Measurements from ENCODE around the gene TTLL7. TPM values are rescaled to one million over a fixed set of nuclear protein-coding genes. Genes with fewer than 3 reads are reported as not detected.
A peak's percentile ranks its signal among the peaks of the same experiment; 100 is the strongest.
"Not testable (repeated sequence)": the region's sequence is repeated elsewhere in the genome, so short reads cannot be mapped to it uniquely, and the experiment has no call there.

TTLL7 gene
- total RNA-seq, 1 donor from 2014 or later = 0.58 TPM

DNA sequence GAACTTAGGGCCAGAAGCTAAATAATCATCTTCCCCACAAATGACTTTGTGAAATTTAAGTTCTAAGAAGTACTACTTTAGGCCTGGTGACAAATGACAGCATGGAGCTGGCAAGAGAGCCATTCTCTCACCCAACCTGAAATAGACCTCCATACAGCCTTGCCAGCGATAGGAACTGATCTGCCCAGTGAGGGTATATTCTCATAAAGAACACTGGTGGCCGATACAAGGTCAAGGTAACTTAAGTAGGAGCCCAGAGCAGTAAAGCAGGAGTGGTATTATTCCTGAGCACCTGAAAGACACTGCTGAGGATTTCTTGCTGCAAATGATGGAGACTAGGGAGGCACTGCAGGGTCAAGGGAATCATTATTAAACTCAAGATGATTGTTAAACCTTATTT, 2.6 kb upstream of the TTLL7 start:
- no peak for DNase-seq
- peaks cover 13% of the 10 kb centered on the region for H3K4me1 Mint-ChIP-seq
- no peaks in the 10 kb centered on the region for H3K9me3 Mint-ChIP-seq
- H3K4me3 Mint-ChIP-seq = no peak overlapping the region
- H3K27ac Mint-ChIP-seq = no peak overlapping the region
- intact Hi-C loops (cut with micrococcal nuclease) = no loop called here
- peaks cover 49% of the 10 kb centered on the region for H3K27me3 Mint-ChIP-seq
- no peaks in the 10 kb centered on the region for H3K36me3 Mint-ChIP-seq (ENCODE audit: low read depth)

- intact Hi-C loops (cut with micrococcal nuclease) = no loop called here
- Mint-ChIP-seq H3K4me1 (peaks cover 13% of the 10 kb centered on the region), H3K9me3 (no peaks in the 10 kb centered on the region), H3K27me3 (peaks cover 54% of the 10 kb centered on the region), H3K27ac (no peak overlapping the region), H3K4me3 (no peak overlapping the region), H3K36me3 (ENCODE audit: low read depth) (no peaks in the 10 kb centered on the region)
- DNase-seq = no peak
Observed at GRCh38 chr1:84000954-84001495, 2.1 kb upstream of the TTLL7 start.

- Mint-ChIP-seq H3K9me3 (no peaks in the 10 kb centered on the region), H3K27me3 (peaks cover 58% of the 10 kb centered on the region), H3K27ac (no peak overlapping the region), H3K4me1 (peaks cover 13% of the 10 kb centered on the region), H3K36me3 (ENCODE audit: low read depth) (no peaks in the 10 kb centered on the region), H3K4me3 (peak overlapping the region; percentile 85)
- no peak for DNase-seq
- intact Hi-C loops (cut with micrococcal nuclease) = no loop called here
Observed at GRCh38 chr1:84000196-84000885, 1.4 kb upstream of the TTLL7 start.

- Mint-ChIP-seq H3K4me1 (peaks cover 13% of the 10 kb centered on the region), H3K27me3 (peaks cover 61% of the 10 kb centered on the region), H3K36me3 (ENCODE audit: low read depth) (no peaks in the 10 kb centered on the region), H3K4me3 (peak overlapping the region; percentile 85), H3K9me3 (no peaks in the 10 kb centered on the region), H3K27ac (peak overlapping the region; percentile 9)
- intact Hi-C loops (cut with micrococcal nuclease) = loop anchor here (5.0 kb wide), 2 partner anchors 78 to 93 kb away; no protein-coding TSS in a partner anchor
- DNase-seq = no peak
Observed at GRCh38 chr1:83999316-83999819, 436 bp upstream of the TTLL7 start.

GRCh38 chr1:83998205-83998497, 781 bp downstream of the TTLL7 start:
- intact Hi-C loops (cut with micrococcal nuclease) = loop anchor here (5.0 kb wide), 2 partner anchors 79 to 94 kb away; no protein-coding TSS in a partner anchor
- Mint-ChIP-seq H3K27me3 (peaks cover 64% of the 10 kb centered on the region), H3K27ac (peak overlapping the region; percentile 57), H3K36me3 (ENCODE audit: low read depth) (no peaks in the 10 kb centered on the region), H3K4me3 (peak overlapping the region; percentile 85), H3K9me3 (no peaks in the 10 kb centered on the region), H3K4me1 (peaks cover 13% of the 10 kb centered on the region)
- DNase-seq = no peak

GRCh38 chr1:83997631-83998030, 1.3 kb downstream of the TTLL7 start:
- intact Hi-C loops (cut with micrococcal nuclease) = loop anchor here (5.0 kb wide), 2 partner anchors 80 to 95 kb away; no protein-coding TSS in a partner anchor
- Mint-ChIP-seq H3K9me3 (no peaks in the 10 kb centered on the region), H3K36me3 (ENCODE audit: low read depth) (no peaks in the 10 kb centered on the region), H3K27ac (no peak overlapping the region), H3K4me1 (peaks cover 13% of the 10 kb centered on the region), H3K4me3 (no peak overlapping the region), H3K27me3 (peaks cover 66% of the 10 kb centered on the region)
- no peak for DNase-seq

- intact Hi-C loops (cut with micrococcal nuclease) = loop anchor here (5.0 kb wide), 2 partner anchors 81 to 96 kb away; no protein-coding TSS in a partner anchor
- Mint-ChIP-seq H3K27ac (no peak overlapping the region), H3K4me1 (peaks cover 13% of the 10 kb centered on the region), H3K27me3 (peaks cover 67% of the 10 kb centered on the region), H3K36me3 (ENCODE audit: low read depth) (no peaks in the 10 kb centered on the region), H3K9me3 (no peaks in the 10 kb centered on the region), H3K4me3 (no peak overlapping the region)
- DNase-seq = no peak
Observed at GRCh38 chr1:83996621-83997020, 2.3 kb downstream of the TTLL7 start.

DNA sequence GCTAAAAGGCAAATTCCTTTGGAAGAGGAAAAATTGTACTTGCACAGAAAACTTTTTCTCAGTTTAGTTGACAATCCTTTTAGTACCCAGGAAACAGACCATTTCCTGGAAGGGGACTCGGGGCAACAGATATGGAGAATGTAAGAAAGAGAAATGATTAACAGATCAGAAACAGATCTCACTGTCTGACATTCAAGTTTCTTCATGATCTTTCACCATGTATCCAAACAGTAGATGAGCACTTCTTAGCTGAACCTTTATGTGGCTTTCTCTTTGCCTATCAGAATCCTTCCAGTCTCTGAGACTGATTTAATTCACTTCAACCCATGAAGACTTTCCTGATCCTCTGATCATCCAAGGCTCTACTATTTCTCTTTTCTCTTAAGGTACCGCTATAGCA, 2.7 kb downstream of the TTLL7 start:
- Mint-ChIP-seq H3K4me3 (no peak overlapping the region), H3K4me1 (peaks cover 13% of the 10 kb centered on the region), H3K27ac (no peak overlapping the region), H3K27me3 (peaks cover 62% of the 10 kb centered on the region), H3K9me3 (no peaks in the 10 kb centered on the region), H3K36me3 (ENCODE audit: low read depth) (no peaks in the 10 kb centered on the region)
- no peak for DNase-seq
- intact Hi-C loops (cut with micrococcal nuclease) = loop anchor here (5.0 kb wide), 2 partner anchors 81 to 96 kb away; no protein-coding TSS in a partner anchor

- peaks cover 61% of the 10 kb centered on the region for H3K27me3 Mint-ChIP-seq
- DNase-seq = no peak
- no peaks in the 10 kb centered on the region for H3K36me3 Mint-ChIP-seq (ENCODE audit: low read depth)
- H3K4me1 Mint-ChIP-seq = peaks cover 13% of the 10 kb centered on the region
- intact Hi-C loops (cut with micrococcal nuclease) = loop anchor here (5.0 kb wide), 2 partner anchors 82 to 97 kb away; no protein-coding TSS in a partner anchor
- no peak overlapping the region for H3K4me3 Mint-ChIP-seq
- H3K27ac Mint-ChIP-seq = no peak overlapping the region
- no peaks in the 10 kb centered on the region for H3K9me3 Mint-ChIP-seq
Observed at GRCh38 chr1:83995649-83996048, 3.3 kb downstream of the TTLL7 start.

- Mint-ChIP-seq H3K36me3 (ENCODE audit: low read depth) (no peaks in the 10 kb centered on the region), H3K27me3 (peaks cover 48% of the 10 kb centered on the region), H3K4me1 (peaks cover 3% of the 10 kb centered on the region), H3K4me3 (no peak overlapping the region), H3K9me3 (no peaks in the 10 kb centered on the region), H3K27ac (no peak overlapping the region)
- intact Hi-C loops (cut with micrococcal nuclease) = no loop called here
- DNase-seq = no peak
Observed at GRCh38 chr1:83994111-83994510, 4.8 kb downstream of the TTLL7 start.

DNA sequence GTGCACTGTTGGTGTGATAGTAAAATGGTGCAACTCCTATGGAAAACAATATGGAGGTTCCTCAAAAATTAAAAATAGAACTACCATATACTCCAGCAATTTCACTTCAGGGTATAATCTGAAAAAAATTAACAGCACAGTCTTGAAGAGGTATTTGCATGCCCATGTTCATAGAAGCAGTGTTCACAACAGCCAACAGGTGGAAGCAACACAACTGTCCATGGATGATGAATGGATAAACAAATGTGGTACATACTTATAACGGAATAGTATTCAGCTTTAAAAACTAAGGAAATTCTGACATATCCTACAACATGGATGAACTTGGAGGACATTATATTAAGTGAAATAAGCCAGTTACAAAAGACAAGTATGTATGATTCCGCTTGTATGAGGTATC, 8.2 kb downstream of the TTLL7 start:
- Mint-ChIP-seq H3K4me3 (no peak overlapping the region), H3K27ac (no peak overlapping the region), H3K4me1 (no peaks in the 10 kb centered on the region), H3K27me3 (peaks cover 29% of the 10 kb centered on the region), H3K9me3 (no peaks in the 10 kb centered on the region), H3K36me3 (ENCODE audit: low read depth) (no peaks in the 10 kb centered on the region)
- no peak for DNase-seq
- intact Hi-C loops (cut with micrococcal nuclease) = no loop called here

DNA sequence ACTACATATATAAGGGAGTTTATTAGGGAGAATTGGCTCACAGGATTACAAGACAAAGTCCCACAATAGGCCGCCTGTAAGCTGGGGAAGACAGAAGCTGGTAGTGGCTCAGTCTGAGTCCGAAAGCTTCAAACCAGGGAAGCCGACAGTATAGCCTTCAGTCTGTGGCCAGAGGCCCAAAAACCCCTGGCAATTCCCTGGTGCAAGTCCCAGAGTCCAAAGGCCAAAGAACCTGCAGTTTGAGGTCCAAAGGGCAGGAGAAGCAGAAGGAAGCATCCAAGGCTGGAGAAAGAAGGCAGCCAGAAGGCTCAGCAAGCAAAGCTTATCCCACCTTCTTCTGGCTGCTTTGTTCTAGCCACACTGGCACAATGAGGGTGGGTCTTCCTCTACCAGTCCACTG, 13.9 kb downstream of the TTLL7 start:
- no peaks in the 10 kb centered on the region for H3K36me3 Mint-ChIP-seq (ENCODE audit: low read depth)
- DNase-seq = no peak
- H3K4me1 Mint-ChIP-seq = no peaks in the 10 kb centered on the region
- intact Hi-C loops (cut with micrococcal nuclease) = no loop called here
- H3K9me3 Mint-ChIP-seq = no peaks in the 10 kb centered on the region
- H3K4me3 Mint-ChIP-seq = no peak overlapping the region
- H3K27me3 Mint-ChIP-seq = peaks cover 6% of the 10 kb centered on the region
- H3K27ac Mint-ChIP-seq = no peak overlapping the region

DNA sequence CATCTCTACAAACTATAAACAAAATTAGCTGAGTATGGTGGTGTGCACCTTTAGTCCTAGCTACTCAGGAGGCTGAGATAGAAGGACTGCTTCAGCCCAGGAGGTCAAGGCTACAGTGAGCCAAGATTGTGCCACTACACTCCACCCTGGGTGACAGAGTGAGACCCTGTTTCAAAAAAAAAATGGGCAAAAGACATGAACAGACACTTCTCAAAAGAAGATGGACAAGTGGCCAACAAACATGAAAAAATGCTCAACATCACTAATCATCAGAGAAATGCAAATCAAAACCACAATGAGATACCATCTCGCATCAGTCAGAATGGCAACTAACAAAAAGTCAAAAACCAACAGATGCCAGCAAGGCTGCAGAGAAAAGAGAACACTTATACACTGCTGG, 15.0 kb downstream of the TTLL7 start:
- H3K9me3 Mint-ChIP-seq; H3K4me1 Mint-ChIP-seq; intact Hi-C loops (cut with micrococcal nuclease); H3K27me3 Mint-ChIP-seq; H3K36me3 Mint-ChIP-seq (ENCODE audit: low read depth); DNase-seq; H3K27ac Mint-ChIP-seq; H3K4me3 Mint-ChIP-seq: not testable (repeated sequence)

DNA sequence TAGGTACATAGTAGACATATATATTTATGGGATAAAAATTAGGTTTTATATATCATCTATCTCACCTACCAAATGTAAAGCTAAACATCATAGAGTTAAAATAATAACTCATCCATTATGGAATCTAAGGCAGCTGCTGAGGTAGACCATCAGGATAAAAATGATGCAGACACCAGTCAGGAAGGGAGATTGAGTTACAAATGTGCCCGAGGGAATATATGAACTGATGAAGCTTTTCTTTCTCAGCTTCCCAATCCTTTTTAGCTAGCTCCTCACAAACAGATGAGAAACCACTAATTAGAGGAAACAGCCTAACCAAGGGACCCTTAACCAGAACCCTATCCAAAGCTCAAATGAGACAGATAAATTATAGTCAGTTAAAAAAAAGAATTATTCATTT, 20.9 kb downstream of the TTLL7 start:
- Mint-ChIP-seq H3K4me3 (no peak overlapping the region), H3K36me3 (ENCODE audit: low read depth) (no peaks in the 10 kb centered on the region), H3K27me3 (peaks cover 8% of the 10 kb centered on the region), H3K4me1 (no peaks in the 10 kb centered on the region), H3K27ac (no peak overlapping the region), H3K9me3 (no peaks in the 10 kb centered on the region)
- DNase-seq = no peak
- intact Hi-C loops (cut with micrococcal nuclease) = no loop called here
